Measurements from ENCODE around the gene CHN2. TPM values are rescaled to one million over a fixed set of nuclear protein-coding genes. Genes with fewer than 3 reads are reported as not detected.

Gene CHN2
- total RNA-seq, 6 donors from 2014 or later = 6.2 to 13.7 (median 11.2) TPM

DNA sequence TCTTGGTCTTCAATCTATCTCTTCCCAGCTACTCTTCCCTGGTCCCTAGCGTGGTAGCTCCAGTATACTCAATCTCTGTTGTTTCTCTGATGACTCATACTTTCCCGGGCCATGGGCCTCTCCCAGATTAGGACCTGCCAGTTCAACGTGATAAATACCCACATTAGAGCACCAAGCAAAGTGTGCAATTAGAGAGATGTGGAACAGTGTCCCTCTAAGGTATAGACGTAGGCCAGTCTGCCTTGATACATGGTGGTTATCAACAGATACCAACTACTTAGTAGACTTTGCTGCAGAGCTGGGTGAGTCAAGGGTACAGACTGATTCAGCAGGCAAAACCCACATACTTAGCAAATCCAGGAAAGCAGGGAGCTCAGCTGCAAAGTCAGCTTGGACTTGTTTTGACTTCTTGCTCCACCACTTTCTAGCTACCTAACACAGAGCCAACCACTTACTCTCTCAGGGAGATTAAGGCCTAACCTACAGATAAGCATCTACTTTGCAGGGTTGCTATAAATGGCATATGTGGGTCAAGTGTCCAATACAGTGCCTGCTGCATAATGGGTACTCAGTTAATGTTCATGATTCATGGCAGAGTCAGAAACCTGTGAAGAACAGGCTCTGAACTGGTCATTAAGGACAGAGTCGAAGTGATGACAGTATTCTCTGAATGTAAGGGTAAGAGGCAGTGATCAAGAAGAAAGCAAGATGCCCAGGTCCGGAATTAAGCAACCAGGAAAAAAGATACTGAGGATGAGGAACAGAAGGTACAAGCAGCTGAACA lies 176.1 kb downstream of the CHN2 start:
- no peaks in the 10 kb centered on the region for H3K27me3 ChIP-seq
- peak in 1 of 2 donors; percentile 67 for ATAC-seq (ENCODE audit: low FRiP score in 2 of 2)
- H3K9me3 ChIP-seq = no peaks in the 10 kb centered on the region
- WGBS, 2 donors = 62 to 69% methylated on average over 6 of the region's 6 CpGs
- no peak for DNase-seq
- no peak overlapping the region for H3K27ac ChIP-seq
- H3K36me3 ChIP-seq = no peaks in the 10 kb centered on the region
- H3K4me3 ChIP-seq = no peak overlapping the region
- H3K4me1 ChIP-seq = no peaks in the 10 kb centered on the region
- no peak for TF ChIP-seq EP300 (IDR thresholded peaks at IDR 0.05)
- no peak for TF ChIP-seq POLR2A (IDR thresholded peaks at IDR 0.05)
- TF ChIP-seq CTCF (IDR thresholded peaks at IDR 0.05) = no peak
- TF ChIP-seq POLR2AphosphoS5 (IDR thresholded peaks at IDR 0.05) = no peak

- Histone ChIP-seq H3K9me3 (no peaks in the 10 kb centered on the region), H3K36me3 (no peaks in the 10 kb centered on the region), H3K4me1 (no peaks in the 10 kb centered on the region), H3K4me3 (no peak overlapping the region), H3K27me3 (no peaks in the 10 kb centered on the region), H3K27ac (no peak overlapping the region)
- TF ChIP-seq CTCF (IDR thresholded peaks at IDR 0.05) (no peak), POLR2A (IDR thresholded peaks at IDR 0.05) (no peak), EP300 (IDR thresholded peaks at IDR 0.05) (no peak), POLR2AphosphoS5 (IDR thresholded peaks at IDR 0.05) (no peak)
- WGBS, 2 donors = 94% methylated on average over 3 of the region's 3 CpGs
- DNase-seq (no peak), ATAC-seq (ENCODE audit: low FRiP score in 2 of 2) (no peak)
Observed at GRCh38 chr7:29371472-29371871, 176.9 kb downstream of the CHN2 start.

GRCh38 chr7:29372351-29373090 lies 177.9 kb downstream of the CHN2 start:
- WGBS, 2 donors = 85% methylated on average over 3 of the region's 3 CpGs
- no peaks in the 10 kb centered on the region for H3K4me1 ChIP-seq
- no peak overlapping the region for H3K27ac ChIP-seq
- no peak for TF ChIP-seq EP300 (IDR thresholded peaks at IDR 0.05)
- TF ChIP-seq CTCF (IDR thresholded peaks at IDR 0.05) = no peak
- no peak for TF ChIP-seq POLR2A (IDR thresholded peaks at IDR 0.05)
- no peak for TF ChIP-seq POLR2AphosphoS5 (IDR thresholded peaks at IDR 0.05)
- ATAC-seq (ENCODE audit: low FRiP score in 2 of 2) (peak in 1 of 2 donors; percentile 48), DNase-seq (no peak)
- no peaks in the 10 kb centered on the region for H3K9me3 ChIP-seq
- H3K27me3 ChIP-seq = no peaks in the 10 kb centered on the region
- no peak overlapping the region for H3K4me3 ChIP-seq
- no peaks in the 10 kb centered on the region for H3K36me3 ChIP-seq

- no peak for ATAC-seq (ENCODE audit: low FRiP score in 2 of 2)
- no peak for DNase-seq
- Histone ChIP-seq H3K27ac (no peak overlapping the region), H3K9me3 (no peaks in the 10 kb centered on the region), H3K36me3 (no peaks in the 10 kb centered on the region), H3K4me3 (no peak overlapping the region), H3K4me1 (no peaks in the 10 kb centered on the region), H3K27me3 (no peaks in the 10 kb centered on the region)
- TF ChIP-seq POLR2AphosphoS5 (IDR thresholded peaks at IDR 0.05) (no peak), POLR2A (IDR thresholded peaks at IDR 0.05) (no peak)
- 72 to 73% methylated on average over 7 of the region's 7 CpGs for WGBS, 2 donors
Observed at GRCh38 chr7:29375641-29376562, 181.3 kb downstream of the CHN2 start.

- DNase-seq (no peak), ATAC-seq (ENCODE audit: low FRiP score in 2 of 2) (no peak)
- Histone ChIP-seq H3K9me3 (no peaks in the 10 kb centered on the region), H3K4me1 (no peaks in the 10 kb centered on the region), H3K27me3 (no peaks in the 10 kb centered on the region), H3K4me3 (no peak overlapping the region), H3K36me3 (no peaks in the 10 kb centered on the region), H3K27ac (no peak overlapping the region)
- TF ChIP-seq EP300 (IDR thresholded peaks at IDR 0.05) (no peak), CTCF (IDR thresholded peaks at IDR 0.05) (no peak), POLR2AphosphoS5 (IDR thresholded peaks at IDR 0.05) (no peak), POLR2A (IDR thresholded peaks at IDR 0.05) (no peak)
- WGBS, 2 donors = 64 to 68% methylated on average over 4 of the region's 4 CpGs
Observed at GRCh38 chr7:29377718-29378117, 183.1 kb downstream of the CHN2 start.

Measured in upper lobe of left lung (tissue), 6 donors.